Measurements from ENCODE around the gene BAK1. TPM values are rescaled to one million over a fixed set of nuclear protein-coding genes. Genes with fewer than 3 reads are reported as not detected.

Gene BAK1
- total RNA-seq, 4 donors from 2014 or later, result 6.9 to 22.7 (median 10.9) TPM

DNA sequence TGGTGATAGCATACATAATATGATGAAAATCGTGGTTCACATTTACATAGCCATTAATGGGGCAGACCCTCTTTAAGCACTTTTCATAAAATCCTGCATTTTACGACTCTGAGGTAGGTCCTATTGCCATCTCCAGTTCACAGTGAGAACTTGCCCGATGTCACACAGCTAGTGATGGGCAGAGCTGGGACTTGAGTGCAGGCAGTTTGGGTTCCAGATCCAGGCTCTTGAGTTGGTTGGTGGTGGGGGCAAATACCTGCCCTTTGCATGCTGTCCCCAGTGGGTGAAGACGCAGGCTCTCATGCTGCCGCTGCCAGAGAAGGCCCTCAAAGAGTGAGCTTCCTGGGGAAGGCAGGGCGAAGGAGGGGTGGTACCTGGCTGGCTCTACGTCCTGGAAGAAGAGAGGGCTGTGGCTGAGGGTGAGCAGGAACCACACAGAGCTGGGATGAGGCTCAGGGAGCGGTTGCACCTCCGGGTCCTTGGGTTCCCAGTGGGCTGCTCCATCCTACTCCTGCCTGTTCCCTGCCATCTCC, 6.1 kb upstream of the BAK1 start:
- DNase-seq (ENCODE audit: low spot score), result no peak
- TF ChIP-seq, protein P1, sequence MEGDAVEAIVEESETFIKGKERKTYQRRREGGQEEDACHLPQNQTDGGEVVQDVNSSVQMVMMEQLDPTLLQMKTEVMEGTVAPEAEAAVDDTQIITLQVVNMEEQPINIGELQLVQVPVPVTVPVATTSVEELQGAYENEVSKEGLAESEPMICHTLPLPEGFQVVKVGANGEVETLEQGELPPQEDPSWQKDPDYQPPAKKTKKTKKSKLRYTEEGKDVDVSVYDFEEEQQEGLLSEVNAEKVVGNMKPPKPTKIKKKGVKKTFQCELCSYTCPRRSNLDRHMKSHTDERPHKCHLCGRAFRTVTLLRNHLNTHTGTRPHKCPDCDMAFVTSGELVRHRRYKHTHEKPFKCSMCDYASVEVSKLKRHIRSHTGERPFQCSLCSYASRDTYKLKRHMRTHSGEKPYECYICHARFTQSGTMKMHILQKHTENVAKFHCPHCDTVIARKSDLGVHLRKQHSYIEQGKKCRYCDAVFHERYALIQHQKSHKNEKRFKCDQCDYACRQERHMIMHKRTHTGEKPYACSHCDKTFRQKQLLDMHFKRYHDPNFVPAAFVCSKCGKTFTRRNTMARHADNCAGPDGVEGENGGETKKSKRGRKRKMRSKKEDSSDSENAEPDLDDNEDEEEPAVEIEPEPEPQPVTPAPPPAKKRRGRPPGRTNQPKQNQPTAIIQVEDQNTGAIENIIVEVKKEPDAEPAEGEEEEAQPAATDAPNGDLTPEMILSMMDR (IDR thresholded peaks at IDR 0.05), result no peak
- no peak for ATAC-seq (ENCODE audit: low FRiP score)

DNA sequence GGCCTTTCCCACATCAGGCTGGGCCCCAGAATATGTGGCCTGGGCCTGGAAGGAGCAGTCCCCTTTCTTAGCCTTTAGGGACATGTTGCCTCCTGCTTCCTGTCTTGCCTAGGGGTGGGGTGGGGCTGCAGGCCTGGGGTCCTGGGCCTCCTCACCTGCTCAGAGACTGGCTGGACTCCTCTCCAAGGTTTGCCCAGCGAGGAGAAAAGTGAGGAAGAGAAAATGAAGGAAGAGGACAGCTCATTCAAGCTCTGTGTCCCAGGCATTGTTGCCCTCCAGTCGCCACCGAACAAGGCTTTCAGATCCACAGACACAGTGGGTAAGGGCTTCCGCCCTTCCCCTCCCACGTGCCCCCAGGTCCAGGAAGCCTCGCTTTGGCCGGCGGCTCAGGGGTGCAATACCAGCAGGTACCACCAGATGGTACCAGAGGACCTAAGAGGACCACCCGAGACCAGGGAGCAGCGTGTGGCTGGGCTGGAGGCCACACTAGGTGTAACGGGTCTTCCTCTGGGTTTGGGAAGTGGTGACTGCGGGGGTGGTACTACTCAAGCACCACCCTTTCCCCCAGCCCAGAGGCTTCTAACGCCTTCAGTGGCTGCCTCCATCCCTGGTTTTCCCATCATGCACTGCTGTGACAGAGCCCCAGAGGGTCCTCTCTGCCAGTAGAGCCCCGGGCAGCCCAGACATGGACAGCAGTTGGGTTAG, 5.5 kb upstream of the BAK1 start:
- peak; percentile 53 for ATAC-seq (ENCODE audit: low FRiP score)
- TF ChIP-seq, protein P1 (IDR thresholded peaks at IDR 0.05), result peak in 2 of 3 donors; percentile 80 to 95
- DNase-seq (ENCODE audit: low spot score), result peak; percentile 86

DNA sequence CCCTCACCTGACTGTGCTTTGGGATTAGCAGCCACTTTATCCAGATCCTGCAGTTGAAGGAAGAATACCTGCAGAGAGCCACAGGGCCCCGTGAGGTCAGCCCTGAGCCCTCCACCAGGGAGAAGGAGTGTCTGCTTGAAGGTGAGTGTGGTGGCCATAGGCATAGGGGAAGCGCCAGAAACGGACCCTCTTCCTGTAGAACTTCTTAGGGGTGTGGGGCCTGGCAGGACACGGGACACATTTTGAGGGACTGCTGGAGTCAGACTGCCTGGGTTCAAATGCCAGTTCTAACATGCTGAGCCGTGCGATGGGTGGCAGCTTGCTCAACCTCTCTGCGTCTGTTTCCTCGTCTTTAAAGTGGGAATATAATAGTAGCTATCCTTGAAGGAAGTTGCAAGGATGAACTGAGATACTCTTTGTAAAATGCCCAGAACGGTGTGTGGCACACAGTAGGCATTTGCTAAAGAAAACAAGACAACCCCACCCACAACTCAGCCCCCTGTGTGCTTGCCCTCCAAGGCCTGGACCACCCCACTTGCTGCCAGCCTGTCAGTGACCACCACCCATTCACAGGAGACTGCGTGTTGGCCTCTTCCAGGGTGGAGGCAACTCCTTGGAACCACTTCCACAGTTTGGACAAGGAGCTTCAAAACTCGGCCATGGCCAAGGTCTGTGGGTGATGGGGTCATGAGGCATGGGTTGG, 4.8 kb upstream of the BAK1 start:
- TF ChIP-seq, protein P1 (IDR thresholded peaks at IDR 0.05), result no peak
- DNase-seq (ENCODE audit: low spot score) (no peak), ATAC-seq (ENCODE audit: low FRiP score) (no peak)

DNA sequence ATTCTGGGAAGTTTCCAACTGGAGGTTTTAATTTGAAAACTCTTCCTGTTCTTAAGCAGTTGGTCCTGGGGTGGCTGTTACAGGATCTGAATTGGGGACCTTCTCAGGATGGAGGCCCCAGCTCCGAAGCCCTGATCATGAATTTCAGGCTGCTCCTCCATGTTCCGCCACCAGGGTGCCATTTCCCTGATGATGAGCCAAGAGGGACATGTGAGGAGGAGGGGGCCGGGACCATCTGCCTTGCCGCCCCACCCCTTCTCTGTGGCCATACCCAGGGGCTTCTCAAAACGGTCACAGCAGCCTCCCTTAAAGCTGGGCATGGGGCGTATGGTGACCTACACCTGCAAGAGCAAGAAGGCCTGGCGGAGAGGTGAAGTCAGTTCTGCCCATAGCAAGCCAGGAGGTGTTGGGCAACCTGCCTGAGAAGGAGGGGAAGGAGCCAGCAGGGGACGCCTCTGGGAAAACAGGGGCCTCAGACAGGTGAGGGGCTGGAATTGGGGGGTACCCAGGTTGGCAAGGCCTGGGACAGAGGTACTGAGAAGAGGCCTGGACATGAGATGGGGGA, 3.6 kb upstream of the BAK1 start:
- TF ChIP-seq, protein P1 (IDR thresholded peaks at IDR 0.05), result no peak
- ATAC-seq (ENCODE audit: low FRiP score) (no peak), DNase-seq (ENCODE audit: low spot score) (no peak)

DNA sequence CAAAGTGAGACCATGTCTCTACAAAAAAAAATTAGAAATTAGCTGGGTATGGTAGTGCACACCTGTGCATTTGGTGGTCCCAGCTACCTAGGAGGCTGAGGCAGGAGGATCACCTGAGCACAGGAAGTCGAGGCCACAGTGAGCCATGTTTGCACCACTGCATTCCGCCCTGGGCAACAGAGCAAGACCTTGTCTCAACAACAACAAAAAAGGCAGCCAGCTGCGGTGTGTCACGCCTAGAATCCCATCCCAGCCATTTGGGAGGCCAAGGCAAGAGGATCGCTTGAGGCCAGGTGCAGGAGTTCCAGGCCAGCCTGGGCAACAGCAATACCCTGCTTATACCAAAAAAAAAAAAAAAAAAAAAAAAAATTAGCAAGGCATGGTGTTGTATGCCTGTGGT, 1.1 kb upstream of the BAK1 start:
- ATAC-seq (ENCODE audit: low FRiP score) (no peak), DNase-seq (ENCODE audit: low spot score) (no peak)
- TF ChIP-seq, protein P1 (IDR thresholded peaks at IDR 0.05), result no peak

DNA sequence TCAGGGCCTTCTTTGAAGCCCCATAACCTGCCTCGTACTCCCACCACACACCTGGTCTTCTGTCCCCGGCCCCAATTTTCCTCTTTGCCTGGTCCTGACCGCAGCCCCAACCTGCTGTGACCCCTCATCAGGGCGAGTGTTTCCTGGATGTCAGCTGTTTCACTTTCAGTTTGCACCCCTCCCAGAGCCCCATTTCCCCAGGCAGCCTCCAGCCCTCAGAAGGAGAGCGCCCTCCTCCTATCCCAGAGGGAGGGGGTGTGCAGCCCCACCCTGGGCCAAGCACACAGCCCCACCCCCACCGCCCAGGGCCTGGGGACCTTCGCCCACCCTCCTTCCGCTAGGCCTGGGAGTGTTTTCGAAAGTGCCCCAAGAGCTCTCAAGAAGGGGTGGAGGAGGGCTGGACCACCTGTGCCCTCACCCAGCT, 1.5 kb downstream of the BAK1 start:
- TF ChIP-seq, protein P1 (IDR thresholded peaks at IDR 0.05), result no peak
- no peak for ATAC-seq (ENCODE audit: low FRiP score)
- no peak for DNase-seq (ENCODE audit: low spot score)

Measured in omental fat pad (tissue), 4 donors.